HG03571 (cell line): Measurements from ENCODE around the gene PRKG2.
"Not testable (repeated sequence)": the region's sequence is repeated elsewhere in the genome, so short reads cannot be mapped to it uniquely, and the experiment has no call there.

Experiments
- ATAC-seq: cut with Tn5 transposase; IDR thresholded peaks from one replicate; pipeline ENCODE4 v1.9.1; 2021; ENCODE audit not compliant: unreplicated experiment

Gene PRKG2, protein sequence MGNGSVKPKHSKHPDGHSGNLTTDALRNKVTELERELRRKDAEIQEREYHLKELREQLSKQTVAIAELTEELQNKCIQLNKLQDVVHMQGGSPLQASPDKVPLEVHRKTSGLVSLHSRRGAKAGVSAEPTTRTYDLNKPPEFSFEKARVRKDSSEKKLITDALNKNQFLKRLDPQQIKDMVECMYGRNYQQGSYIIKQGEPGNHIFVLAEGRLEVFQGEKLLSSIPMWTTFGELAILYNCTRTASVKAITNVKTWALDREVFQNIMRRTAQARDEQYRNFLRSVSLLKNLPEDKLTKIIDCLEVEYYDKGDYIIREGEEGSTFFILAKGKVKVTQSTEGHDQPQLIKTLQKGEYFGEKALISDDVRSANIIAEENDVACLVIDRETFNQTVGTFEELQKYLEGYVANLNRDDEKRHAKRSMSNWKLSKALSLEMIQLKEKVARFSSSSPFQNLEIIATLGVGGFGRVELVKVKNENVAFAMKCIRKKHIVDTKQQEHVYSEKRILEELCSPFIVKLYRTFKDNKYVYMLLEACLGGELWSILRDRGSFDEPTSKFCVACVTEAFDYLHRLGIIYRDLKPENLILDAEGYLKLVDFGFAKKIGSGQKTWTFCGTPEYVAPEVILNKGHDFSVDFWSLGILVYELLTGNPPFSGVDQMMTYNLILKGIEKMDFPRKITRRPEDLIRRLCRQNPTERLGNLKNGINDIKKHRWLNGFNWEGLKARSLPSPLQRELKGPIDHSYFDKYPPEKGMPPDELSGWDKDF

DNA sequence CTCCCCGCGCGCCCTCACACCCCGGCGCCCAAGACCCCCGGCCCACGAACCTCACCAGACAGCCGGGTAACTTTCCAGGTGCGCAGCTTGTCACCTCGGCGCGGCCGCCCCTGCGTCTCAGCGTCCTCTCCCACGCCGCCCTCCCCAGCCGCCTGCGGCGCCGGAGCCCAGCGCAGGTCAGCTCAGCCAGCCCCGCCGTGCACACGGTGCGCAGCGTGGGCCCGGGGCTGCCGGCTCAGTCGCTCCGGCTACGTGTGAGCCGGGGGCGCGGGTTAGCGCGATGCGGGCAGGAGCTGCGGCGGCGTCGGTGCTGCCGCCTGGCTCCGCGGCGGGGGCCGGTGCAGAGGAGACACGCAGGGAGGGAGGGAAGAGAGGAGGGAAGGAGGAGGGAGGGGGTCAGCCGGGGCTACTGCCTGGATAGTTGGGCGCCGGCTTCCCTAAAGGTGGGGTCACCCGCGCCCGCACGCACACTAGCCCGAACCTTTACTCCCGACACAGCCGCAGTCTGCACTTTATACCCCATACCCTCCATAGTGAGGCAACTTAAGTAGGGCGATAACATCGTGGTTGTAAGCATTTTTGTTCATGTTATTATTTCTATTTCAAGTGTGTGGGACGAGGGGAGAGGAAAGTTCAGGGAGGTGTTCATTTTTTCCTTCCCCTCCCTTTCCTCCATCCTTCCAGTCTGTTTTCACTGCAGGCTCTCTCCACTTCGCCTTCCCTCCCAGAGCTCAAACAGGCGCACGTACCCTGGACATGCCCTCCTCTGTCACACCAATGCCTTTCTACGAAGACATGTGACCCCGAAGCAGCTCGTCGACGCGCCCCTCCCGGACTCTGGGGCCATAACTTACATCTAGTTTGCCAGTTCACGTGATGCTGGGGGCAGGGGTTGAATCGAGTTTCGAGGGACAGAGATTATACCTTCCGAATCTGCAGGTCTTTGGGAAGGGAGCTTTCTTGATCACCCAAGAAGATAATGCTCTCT, at the start of gene PRKG2:
PRKG2 (minus strand) TSS at position 342 of the 988 bp plus-strand sequence. CDS start 10,175 bp downstream, outside the sequence.
- ATAC-seq: no peak

- ATAC-seq: no peak
These were observed 45.5 kb upstream of the PRKG2 start for GRCh38 chr4:81260443-81261101.

DNA sequence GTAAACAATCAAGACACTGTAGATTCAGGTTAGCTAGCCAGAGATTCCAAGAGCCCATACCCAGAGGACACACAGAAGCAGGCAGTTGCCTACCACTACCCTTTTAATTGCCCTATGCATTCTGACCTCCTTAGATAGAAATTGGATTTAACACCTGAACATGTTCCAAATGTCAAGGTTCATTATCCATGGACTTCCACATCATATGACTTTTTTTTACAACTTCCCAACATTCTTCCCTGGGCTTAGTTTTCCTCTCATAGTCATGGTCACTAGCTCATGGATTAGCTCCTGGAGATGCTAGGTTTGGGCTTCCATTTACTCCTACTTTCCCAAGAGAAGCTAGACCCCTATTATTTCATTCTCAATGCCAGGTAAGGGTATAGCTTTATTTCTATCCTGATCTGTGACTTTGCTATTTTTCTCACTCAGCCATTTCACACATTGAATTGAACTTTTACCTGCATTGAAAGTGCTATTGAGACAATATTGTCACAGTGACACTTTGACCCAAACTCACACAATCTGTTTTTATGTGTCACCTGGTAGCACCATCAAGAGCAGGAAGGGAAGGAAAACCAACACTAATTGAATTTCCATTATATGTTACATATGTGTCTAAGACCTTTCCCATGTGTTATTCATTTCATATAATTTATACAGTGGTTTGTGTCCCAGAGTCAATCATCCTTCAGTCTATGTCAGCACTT, 44.0 kb upstream of the PRKG2 start:
- no peak for ATAC-seq

DNA sequence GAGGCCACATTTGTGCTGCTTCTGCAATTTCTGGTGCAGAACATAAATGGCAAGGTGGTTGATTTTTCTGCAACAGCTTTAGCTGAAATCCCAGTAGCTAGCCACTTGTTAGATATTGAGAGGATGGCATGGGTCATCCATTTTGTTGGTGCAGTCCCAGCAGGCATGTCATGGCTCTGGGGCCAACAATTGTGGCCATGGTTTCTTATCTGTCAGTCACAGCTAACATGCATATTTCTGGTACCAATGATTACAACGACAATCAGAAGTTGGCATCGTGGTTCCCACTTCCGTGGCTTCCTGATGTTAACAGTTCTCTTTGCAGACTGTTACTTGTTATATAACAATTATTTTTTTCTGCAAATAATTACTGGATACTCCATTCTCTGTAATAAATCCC, 42.8 kb upstream of the PRKG2 start:
- no peak for ATAC-seq

DNA sequence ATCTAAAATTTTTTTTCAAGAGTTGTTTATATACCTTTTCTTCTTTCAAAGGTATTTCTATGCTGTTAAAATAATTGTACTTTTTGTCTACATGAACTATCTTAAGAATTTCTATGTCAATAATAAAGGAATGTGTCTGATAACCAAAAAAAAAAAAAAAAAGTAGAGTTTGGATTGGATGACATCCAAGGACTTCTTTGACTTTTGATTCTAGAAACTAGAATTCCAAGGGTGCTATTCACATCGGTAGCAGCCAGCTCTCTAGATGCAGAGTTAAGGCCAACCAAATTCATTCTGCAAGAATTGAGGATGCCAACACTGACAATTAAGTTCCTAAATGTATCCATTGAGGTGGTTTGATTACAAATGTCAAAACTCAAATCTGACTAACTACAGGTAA, 42.0 kb upstream of the PRKG2 start:
- ATAC-seq: no peak

- ATAC-seq: no peak
These were observed 41.3 kb upstream of the PRKG2 start for GRCh38 chr4:81256059-81256970.

DNA sequence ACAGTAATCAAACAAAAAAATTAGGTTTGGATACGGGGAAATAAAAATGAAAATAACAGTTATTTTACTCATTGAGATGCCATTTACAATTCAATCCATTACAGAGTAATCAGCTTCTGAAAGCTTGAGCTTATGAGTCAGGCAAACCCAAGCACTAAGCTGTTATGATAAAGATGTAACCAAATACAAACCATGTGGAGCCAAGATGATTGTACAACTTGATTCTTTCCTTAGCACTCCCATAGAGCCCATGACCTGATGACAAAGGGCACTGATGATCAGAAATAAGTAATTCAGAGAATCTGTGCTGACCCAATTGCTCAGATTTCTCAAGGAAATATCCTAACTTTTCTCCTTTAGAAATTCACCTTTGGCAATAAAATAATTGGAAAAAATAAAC, 40.5 kb upstream of the PRKG2 start:
- no peak for ATAC-seq

- ATAC-seq: no peak
These were observed 35.4 kb upstream of the PRKG2 start for GRCh38 chr4:81250430-81250829.

DNA sequence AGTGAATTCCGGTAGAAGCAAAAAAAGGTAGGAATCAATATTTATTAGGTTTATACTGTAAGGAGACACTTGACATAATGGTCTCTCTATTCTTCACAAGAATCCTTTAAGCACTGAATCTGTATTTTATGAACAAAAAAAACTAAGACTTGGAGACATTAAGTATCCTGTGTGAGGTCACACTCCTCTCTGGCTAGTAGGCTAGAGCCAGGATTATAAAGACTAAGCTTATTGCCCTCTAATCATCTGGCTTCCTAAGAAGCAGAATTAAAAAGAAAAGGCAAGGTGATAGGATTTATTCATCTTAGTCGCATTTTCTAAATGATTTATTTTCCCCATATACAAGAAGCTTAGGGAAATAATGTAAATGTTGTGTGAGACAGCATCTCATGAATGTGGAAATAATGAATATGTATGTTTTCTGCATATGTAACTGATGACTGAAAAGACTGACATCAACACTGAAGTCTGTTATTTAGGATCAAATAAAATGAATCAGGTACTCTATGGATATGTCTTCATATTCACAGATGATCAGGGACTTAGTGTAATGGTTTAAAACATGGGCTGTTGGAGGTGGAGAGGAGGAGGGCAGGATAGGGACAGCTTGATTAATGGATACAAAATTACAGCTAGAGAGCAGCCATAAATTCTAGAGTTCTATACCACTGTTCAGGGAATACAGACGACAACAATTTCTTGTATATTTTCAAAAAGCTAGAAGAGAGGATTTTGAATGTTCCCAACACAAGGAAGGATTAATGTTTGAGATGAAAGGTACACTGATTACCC, 30.4 kb upstream of the PRKG2 start:
- no peak for ATAC-seq

DNA sequence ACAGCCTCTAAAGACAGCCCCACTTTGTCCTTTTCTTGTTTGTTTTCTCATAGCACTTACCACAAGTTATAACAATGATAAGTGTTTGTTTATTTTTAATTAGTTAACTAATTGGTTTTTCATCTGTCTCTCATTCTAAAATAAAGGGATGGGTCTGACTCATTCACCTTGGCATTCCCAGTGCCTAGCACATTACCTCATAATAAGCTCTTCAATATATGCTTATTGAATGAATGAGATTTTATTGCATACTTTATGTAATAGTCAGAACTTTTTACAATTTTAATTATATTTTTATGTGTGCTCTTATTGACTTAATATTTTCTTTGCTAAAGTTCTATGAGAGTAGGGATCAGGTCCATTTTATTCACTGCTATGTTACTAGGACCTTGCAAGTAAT, 22.8 kb upstream of the PRKG2 start:
- ATAC-seq: no peak

DNA sequence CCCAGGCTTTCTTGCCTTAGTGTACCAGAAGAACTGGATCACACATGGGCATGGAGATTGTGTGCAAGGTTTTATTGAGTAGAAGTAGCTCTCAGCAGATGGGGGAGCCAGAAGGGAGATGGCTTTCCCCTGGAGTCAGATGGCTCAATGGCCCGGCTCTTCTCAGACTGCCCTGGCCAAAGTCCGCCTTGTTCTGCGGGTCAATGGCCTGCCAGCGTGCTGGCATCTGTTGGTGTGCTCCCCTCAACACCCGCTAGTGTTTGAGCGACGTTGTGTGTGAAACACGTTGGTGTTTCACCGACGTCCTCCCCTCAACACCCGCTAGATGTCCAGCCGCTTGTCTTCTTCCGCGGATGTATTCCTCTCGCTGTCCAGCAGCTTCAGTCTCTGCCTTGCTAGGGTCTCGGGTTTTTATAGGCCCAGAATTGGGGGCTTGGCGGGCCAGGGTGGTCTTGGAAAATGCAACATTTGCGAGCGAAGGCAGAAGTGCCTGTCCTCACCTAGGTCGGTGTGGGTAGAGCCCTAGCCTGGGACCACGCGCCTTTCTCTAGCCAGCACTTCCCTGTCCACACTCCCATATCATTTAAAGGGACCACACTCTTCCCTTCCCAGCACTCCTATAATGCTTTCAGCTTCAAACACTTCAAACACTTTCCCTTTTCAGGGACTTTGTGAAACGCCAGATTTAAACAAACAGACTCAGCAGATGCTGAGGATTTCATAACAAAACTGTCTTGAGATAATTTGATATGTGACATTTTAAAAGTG, 21.1 kb upstream of the PRKG2 start:
- ATAC-seq: no peak

- ATAC-seq: no peak
These were observed 12.9 kb upstream of the PRKG2 start for GRCh38 chr4:81227968-81228367.

DNA sequence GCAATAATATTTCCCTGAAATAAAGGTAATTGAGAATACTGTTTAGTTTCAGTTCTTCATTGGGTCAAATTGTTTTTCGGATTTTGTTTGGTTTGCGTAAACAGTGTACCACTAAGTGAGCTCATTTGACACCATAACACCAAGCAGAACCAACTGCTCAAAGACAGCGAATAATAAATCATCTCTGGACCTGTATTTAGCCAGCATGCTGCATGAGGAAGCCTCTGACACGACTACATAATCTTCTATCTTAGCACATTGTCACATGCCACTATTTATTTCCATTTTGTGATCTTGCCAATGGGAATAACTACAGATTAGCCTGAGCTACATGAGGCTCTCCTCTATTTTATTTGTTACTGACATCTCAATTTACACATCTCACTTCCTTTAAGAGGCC, 12.1 kb upstream of the PRKG2 start:
- no peak for ATAC-seq

DNA sequence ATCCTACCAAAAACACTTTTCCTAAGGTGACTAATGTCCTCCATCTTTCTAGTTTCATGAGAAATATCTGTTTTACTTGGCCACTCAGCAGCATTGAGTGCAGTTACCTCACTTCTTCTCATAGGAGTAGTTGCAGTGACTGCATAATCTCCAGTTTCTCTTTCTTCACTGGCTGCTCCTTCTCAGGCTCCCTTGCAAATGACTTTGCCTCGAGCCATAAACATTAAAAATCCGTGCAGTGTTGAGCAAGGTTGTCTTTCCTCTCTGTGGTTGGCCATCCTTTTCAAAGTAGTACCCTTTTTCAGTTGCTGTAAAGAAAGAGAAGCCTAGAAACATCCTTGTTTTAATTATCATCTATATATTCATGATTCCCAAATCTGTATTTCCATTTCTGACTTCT, 10.2 kb upstream of the PRKG2 start:
- no peak for ATAC-seq

DNA sequence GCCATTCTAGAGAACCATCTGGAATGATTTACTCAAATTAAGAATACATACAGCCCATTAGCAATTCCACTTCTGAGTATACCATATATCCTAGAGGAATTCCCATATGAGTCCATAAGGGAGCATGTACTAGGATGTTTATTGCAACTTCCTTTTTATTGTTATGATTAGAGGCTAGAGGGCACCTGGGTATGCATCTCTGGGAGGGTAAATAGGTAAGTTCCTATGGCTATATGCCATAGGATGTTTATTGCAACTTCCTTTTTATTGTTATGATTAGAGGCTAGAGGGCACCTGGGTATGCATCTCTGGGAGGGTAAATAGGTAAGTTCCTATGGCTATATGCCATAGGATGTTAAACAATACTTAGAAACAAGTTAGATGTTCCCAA, 7.1 kb upstream of the PRKG2 start:
- not testable (repeated sequence) for ATAC-seq

GRCh38 chr4:81221303-81222081, 6.5 kb upstream of the PRKG2 start:
- ATAC-seq: no peak

DNA sequence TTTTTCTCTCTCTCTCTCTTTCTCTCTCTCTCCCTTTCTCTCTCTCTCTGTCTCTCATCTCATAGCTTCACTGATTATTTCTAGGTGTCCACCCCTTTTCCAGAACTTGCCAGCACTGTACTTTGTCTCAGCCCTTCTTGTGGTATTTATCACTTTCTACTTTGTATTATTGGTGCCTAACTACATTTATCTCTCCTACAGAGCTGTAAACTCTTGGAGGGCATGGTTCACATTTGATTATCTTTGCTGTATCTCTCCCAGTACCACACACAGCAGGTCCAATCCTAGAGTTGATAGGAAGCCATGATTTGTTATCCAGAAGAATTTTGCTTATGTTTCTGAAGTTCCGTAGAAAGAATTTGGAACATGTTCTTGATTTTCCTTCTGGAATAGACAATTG, 5.2 kb upstream of the PRKG2 start:
- ATAC-seq: no peak
